Measurements from ENCODE around the gene TMEM54. TPM values are rescaled to one million over a fixed set of nuclear protein-coding genes. Genes with fewer than 3 reads are reported as not detected.

Gene TMEM54
- total RNA-seq, 1 donor from 2014 or later, result 8.0 TPM

DNA sequence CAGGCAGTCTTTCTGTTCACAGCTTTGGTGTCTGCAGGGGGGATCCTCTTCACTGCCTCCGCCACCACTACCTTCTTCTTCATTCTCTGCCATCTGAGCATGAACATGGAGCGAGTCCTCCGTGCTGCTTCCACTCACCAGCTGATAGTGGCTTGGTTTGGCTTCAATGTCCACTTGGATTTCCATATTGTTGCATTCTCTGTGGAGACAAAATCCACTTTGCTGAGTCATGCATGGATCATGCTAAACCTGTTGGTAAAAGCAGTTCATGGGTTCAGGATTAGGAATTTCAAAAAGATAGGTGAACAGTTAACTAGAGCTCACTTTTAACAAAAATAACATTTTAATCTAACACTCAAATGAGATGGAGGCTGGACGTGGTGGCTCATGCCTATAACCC lies 35.9 kb upstream of the TMEM54 start:
- DNase-seq (ENCODE audit: low read depth) (no peak), FAIRE-seq (no peak)
- H3K27me3 Mint-ChIP-seq (ENCODE audit: low read depth, unreplicated experiment), result no peaks in the 10 kb centered on the region
- Histone ChIP-seq H3K4me3 (ENCODE audit: insufficient read depth, low read depth, low read length) (no peak overlapping the region), H2AFZ (ENCODE audit: low read depth, low read length) (no peak overlapping the region), H3K27ac (ENCODE audit: low read depth, low read length) (no peak overlapping the region), H3K4me2 (ENCODE audit: low read length) (no peak overlapping the region), H3K4me1 (ENCODE audit: insufficient read depth, low read length) (peaks cover 14% of the 10 kb centered on the region), H3K36me3 (ENCODE audit: insufficient read depth, low read length) (peaks cover 10% of the 10 kb centered on the region), H3K79me2 (ENCODE audit: insufficient read depth, low read length) (no peaks in the 10 kb centered on the region), H3K9me3 (ENCODE audit: insufficient read depth, low read depth, low read length) (no peaks in the 10 kb centered on the region), H3K9ac (ENCODE audit: low read length) (no peak overlapping the region), H4K20me1 (ENCODE audit: insufficient read depth, low read length) (peaks cover 8% of the 10 kb centered on the region), H3K27me3 (ENCODE audit: insufficient read depth, low read length) (no peaks in the 10 kb centered on the region)
- peaks cover 26% of the 10 kb centered on the region for H3K4me1 Mint-ChIP-seq (ENCODE audit: low read depth, unreplicated experiment)
- peaks cover 15% of the 10 kb centered on the region for H3K36me3 Mint-ChIP-seq (ENCODE audit: low read depth, unreplicated experiment)
- H3K27ac Mint-ChIP-seq (ENCODE audit: unreplicated experiment), result no peak overlapping the region
- H3K9me3 Mint-ChIP-seq (ENCODE audit: unreplicated experiment), result no peaks in the 10 kb centered on the region
- no peak overlapping the region for H3K4me3 Mint-ChIP-seq (ENCODE audit: unreplicated experiment)
- no peak for TF ChIP-seq EZH2 (IDR thresholded peaks at IDR 0.05; ENCODE audit: insufficient read depth, low read length)
- TF ChIP-seq, protein P1, sequence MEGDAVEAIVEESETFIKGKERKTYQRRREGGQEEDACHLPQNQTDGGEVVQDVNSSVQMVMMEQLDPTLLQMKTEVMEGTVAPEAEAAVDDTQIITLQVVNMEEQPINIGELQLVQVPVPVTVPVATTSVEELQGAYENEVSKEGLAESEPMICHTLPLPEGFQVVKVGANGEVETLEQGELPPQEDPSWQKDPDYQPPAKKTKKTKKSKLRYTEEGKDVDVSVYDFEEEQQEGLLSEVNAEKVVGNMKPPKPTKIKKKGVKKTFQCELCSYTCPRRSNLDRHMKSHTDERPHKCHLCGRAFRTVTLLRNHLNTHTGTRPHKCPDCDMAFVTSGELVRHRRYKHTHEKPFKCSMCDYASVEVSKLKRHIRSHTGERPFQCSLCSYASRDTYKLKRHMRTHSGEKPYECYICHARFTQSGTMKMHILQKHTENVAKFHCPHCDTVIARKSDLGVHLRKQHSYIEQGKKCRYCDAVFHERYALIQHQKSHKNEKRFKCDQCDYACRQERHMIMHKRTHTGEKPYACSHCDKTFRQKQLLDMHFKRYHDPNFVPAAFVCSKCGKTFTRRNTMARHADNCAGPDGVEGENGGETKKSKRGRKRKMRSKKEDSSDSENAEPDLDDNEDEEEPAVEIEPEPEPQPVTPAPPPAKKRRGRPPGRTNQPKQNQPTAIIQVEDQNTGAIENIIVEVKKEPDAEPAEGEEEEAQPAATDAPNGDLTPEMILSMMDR (IDR thresholded peaks at IDR 0.05; ENCODE audit: insufficient read depth, low read depth, low read length), result no peak

DNA sequence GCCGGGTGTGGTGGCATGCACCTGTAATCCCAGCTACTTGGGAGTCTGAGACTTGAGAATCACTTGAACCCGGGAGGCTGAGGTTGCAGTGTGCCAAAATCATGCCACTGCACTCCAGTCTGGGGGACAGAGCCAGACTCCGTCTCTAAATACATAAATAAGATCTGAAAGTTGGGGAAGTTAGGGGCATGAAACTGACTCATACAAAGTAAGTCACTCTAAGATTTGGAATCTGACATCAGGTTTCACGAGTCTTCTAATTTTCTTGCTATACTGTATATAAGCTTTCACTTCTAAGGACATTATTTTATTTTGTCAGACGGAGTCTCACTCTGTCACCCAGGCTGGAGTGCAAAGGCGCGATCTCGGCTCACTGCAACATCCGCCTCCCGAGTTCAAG lies 33.3 kb upstream of the TMEM54 start:
- H3K9me3 ChIP-seq (ENCODE audit: insufficient read depth, low read depth, low read length), result no peaks in the 10 kb centered on the region
- H3K27ac Mint-ChIP-seq (ENCODE audit: unreplicated experiment), result no peak overlapping the region
- H3K4me1 Mint-ChIP-seq (ENCODE audit: low read depth, unreplicated experiment), result peaks cover 13% of the 10 kb centered on the region
- H3K36me3 ChIP-seq (ENCODE audit: insufficient read depth, low read length), result peaks cover 10% of the 10 kb centered on the region
- H3K9me3 Mint-ChIP-seq (ENCODE audit: unreplicated experiment), result no peaks in the 10 kb centered on the region
- no peak overlapping the region for H3K9ac ChIP-seq (ENCODE audit: low read length)
- H2AFZ ChIP-seq (ENCODE audit: low read depth, low read length), result no peak overlapping the region
- peaks cover 15% of the 10 kb centered on the region for H3K36me3 Mint-ChIP-seq (ENCODE audit: low read depth, unreplicated experiment)
- no peak overlapping the region for H3K27ac ChIP-seq (ENCODE audit: low read depth, low read length)
- no peaks in the 10 kb centered on the region for H3K27me3 ChIP-seq (ENCODE audit: insufficient read depth, low read length)
- H3K79me2 ChIP-seq (ENCODE audit: insufficient read depth, low read length), result no peaks in the 10 kb centered on the region
- H3K4me3 Mint-ChIP-seq (ENCODE audit: unreplicated experiment), result no peak overlapping the region
- DNase-seq (ENCODE audit: low read depth) (no peak), FAIRE-seq (no peak)
- peaks cover under 1% of the 10 kb centered on the region for H4K20me1 ChIP-seq (ENCODE audit: insufficient read depth, low read length)
- H3K4me2 ChIP-seq (ENCODE audit: low read length), result no peak overlapping the region
- TF ChIP-seq, protein P1 (IDR thresholded peaks at IDR 0.05; ENCODE audit: insufficient read depth, low read depth, low read length), result no peak
- no peak for TF ChIP-seq EZH2 (IDR thresholded peaks at IDR 0.05; ENCODE audit: insufficient read depth, low read length)
- H3K27me3 Mint-ChIP-seq (ENCODE audit: low read depth, unreplicated experiment), result no peaks in the 10 kb centered on the region
- H3K4me3 ChIP-seq (ENCODE audit: insufficient read depth, low read depth, low read length), result no peak overlapping the region
- H3K4me1 ChIP-seq (ENCODE audit: insufficient read depth, low read length), result peaks cover 9% of the 10 kb centered on the region

DNA sequence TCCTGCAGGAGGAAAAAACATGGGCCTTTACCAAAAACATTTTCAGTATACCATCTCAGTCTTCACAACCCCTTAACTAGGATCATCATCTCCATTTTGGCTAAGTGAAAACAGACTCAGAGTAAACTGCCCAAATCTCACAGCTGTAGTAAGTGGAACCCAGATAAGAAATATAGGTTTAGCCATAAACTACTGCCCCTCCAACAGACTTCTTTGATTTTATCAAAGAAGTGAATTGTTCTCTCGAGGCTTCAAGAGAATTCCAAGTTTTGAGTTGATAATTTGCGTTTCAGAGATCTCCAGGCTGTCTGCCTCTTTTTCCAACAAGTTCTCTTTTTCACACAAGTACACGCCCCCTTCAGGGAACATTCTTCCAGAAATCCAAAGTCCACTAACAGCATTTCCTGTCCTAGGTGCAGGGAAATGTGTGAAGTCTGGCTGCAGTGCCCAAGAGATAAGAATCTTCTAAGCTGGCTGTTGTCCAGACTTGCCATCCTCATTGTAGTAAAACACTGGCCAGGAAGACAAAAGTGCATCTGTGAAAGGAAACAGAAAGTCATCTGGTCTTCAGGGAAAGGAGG lies 32.6 kb upstream of the TMEM54 start:
- H3K27me3 ChIP-seq (ENCODE audit: insufficient read depth, low read length), result no peaks in the 10 kb centered on the region
- no peaks in the 10 kb centered on the region for H3K9me3 ChIP-seq (ENCODE audit: insufficient read depth, low read depth, low read length)
- no peaks in the 10 kb centered on the region for H4K20me1 ChIP-seq (ENCODE audit: insufficient read depth, low read length)
- Mint-ChIP-seq H3K9me3 (ENCODE audit: unreplicated experiment) (no peaks in the 10 kb centered on the region), H3K27me3 (ENCODE audit: low read depth, unreplicated experiment) (no peaks in the 10 kb centered on the region), H3K36me3 (ENCODE audit: low read depth, unreplicated experiment) (peaks cover 12% of the 10 kb centered on the region), H3K27ac (ENCODE audit: unreplicated experiment) (peak overlapping the region; percentile 42), H3K4me1 (ENCODE audit: low read depth, unreplicated experiment) (peaks cover 11% of the 10 kb centered on the region), H3K4me3 (ENCODE audit: unreplicated experiment) (no peak overlapping the region)
- H2AFZ ChIP-seq (ENCODE audit: low read depth, low read length), result no peak overlapping the region
- no peak for DNase-seq (ENCODE audit: low read depth)
- peaks cover 6% of the 10 kb centered on the region for H3K4me1 ChIP-seq (ENCODE audit: insufficient read depth, low read length)
- no peak overlapping the region for H3K4me2 ChIP-seq (ENCODE audit: low read length)
- TF ChIP-seq, protein P1 (IDR thresholded peaks at IDR 0.05; ENCODE audit: insufficient read depth, low read depth, low read length), result no peak
- TF ChIP-seq EZH2 (IDR thresholded peaks at IDR 0.05; ENCODE audit: insufficient read depth, low read length), result no peak
- no peak overlapping the region for H3K9ac ChIP-seq (ENCODE audit: low read length)
- no peak overlapping the region for H3K27ac ChIP-seq (ENCODE audit: low read depth, low read length)
- H3K36me3 ChIP-seq (ENCODE audit: insufficient read depth, low read length), result peaks cover 10% of the 10 kb centered on the region
- H3K79me2 ChIP-seq (ENCODE audit: insufficient read depth, low read length), result no peaks in the 10 kb centered on the region
- H3K4me3 ChIP-seq (ENCODE audit: insufficient read depth, low read depth, low read length), result no peak overlapping the region
- no peak for FAIRE-seq
